Stimulated activated CD8-positive, alpha-beta memory T cell treated with anti-CD3 and anti-CD28 coated beads, Interleukin-15, amount 100 ng/mL, for 24 hours (primary cell): ENCODE measurements around the gene RAB11A.

ENCODE experiments used
- DNase-seq: peaks from one replicate; pipeline ENCODE4 v3.0.0-alpha.2; 2020; ENCODE audit warnings: low read depth

Gene RAB11A

GRCh38 chr15:65885668-65886218, 16.5 kb downstream of the RAB11A start:
- DNase-seq = no peak

- no peak for DNase-seq
These were observed 18.3 kb downstream of the RAB11A start for GRCh38 chr15:65887565-65887964.

- no peak for DNase-seq
These were observed 19.7 kb downstream of the RAB11A start for GRCh38 chr15:65888981-65889380.

GRCh38 chr15:65893060-65893459, 23.8 kb downstream of the RAB11A start:
- DNase-seq = no peak

- DNase-seq = no peak
These were observed 26.9 kb downstream of the RAB11A start for GRCh38 chr15:65896236-65896635.

- DNase-seq = no peak
These were observed 31.2 kb downstream of the RAB11A start for GRCh38 chr15:65900488-65900887.

- DNase-seq = no peak
These were observed 32.0 kb downstream of the RAB11A start for GRCh38 chr15:65901336-65901735.

- DNase-seq = no peak
These were observed 32.5 kb downstream of the RAB11A start for GRCh38 chr15:65901836-65902235.

- no peak for DNase-seq
These were observed 33.1 kb downstream of the RAB11A start for GRCh38 chr15:65902373-65902772.

- no peak for DNase-seq
These were observed 34.2 kb downstream of the RAB11A start for GRCh38 chr15:65903296-65904073.

GRCh38 chr15:65904301-65904700, 35.0 kb downstream of the RAB11A start:
- no peak for DNase-seq

GRCh38 chr15:65906396-65906795, 37.1 kb downstream of the RAB11A start:
- no peak for DNase-seq

GRCh38 chr15:65907661-65908060, 38.4 kb downstream of the RAB11A start:
- no peak for DNase-seq

- no peak for DNase-seq
These were observed 39.6 kb downstream of the RAB11A start for GRCh38 chr15:65908876-65909275.

- no peak for DNase-seq
These were observed 40.5 kb downstream of the RAB11A start for GRCh38 chr15:65909831-65910230.

GRCh38 chr15:65910341-65910740, 41.0 kb downstream of the RAB11A start:
- DNase-seq = no peak

GRCh38 chr15:65912235-65912634, 42.9 kb downstream of the RAB11A start:
- DNase-seq = no peak

- DNase-seq = no peak
These were observed 44.4 kb downstream of the RAB11A start for GRCh38 chr15:65913631-65914199.

- no peak for DNase-seq
These were observed 45.1 kb downstream of the RAB11A start for GRCh38 chr15:65914386-65914785.

GRCh38 chr15:65914981-65915925, 46.0 kb downstream of the RAB11A start:
- no peak for DNase-seq

GRCh38 chr15:65916041-65916663, 46.9 kb downstream of the RAB11A start:
- no peak for DNase-seq
